K562 (cell line): ENCODE measurements around the gene FCGR2B. TPM values are rescaled to one million over a fixed set of nuclear protein-coding genes. Genes with fewer than 3 reads are reported as not detected.

Experiments
- ATF7 ChIP-seq: fragments of 450-650 bp; IDR thresholded peaks from 2 replicates; pipeline ENCODE4 v1.7.1; 2014; ENCODE audit warnings: mild to moderate bottlenecking, moderate library complexity
- ETS2 ChIP-seq: IDR thresholded peaks from 2 replicates; pipeline ENCODE4 v1.6.1; 2016; ENCODE audit warnings: borderline replicate concordance, missing genetic modification characterization, mild to moderate bottlenecking, moderate library complexity, missing compliant biosample characterization; ENCODE audit not compliant: poor library complexity, severe bottlenecking
- PTTG1 ChIP-seq: fragments of 450-650 bp; IDR thresholded peaks from 2 replicates; pipeline ENCODE4 v1.6.1; 2016; ENCODE audit warnings: low read depth, mild to moderate bottlenecking, missing genetic modification characterization, missing compliant biosample characterization
- SMAD4 ChIP-seq: fragments of 250-450 bp; sonication (Bioruptor Pico); conservative IDR thresholded peaks from 2 replicates; pipeline ENCODE4 v1.8.0; 2021; ENCODE audit warnings: inconsistent platforms, mild to moderate bottlenecking, moderate library complexity
- SMARCA4 ChIP-seq: fragments of 450-650 bp; IDR thresholded peaks from 2 replicates; pipeline ENCODE4 v1.6.1; 2016
- STAT6 ChIP-seq: sonication (generic); formaldehyde crosslinking; IDR thresholded peaks from 2 replicates; pipeline ENCODE4 v1.8.1; 2023; ENCODE audit warnings: mild to moderate bottlenecking, missing genetic modification reagents
- WHSC1 ChIP-seq: IDR thresholded peaks from one replicate; pipeline ENCODE4 v1.6.1; 2012; ENCODE audit warnings: low read length, control low read depth, inconsistent platforms
- ZNF224 ChIP-seq: sonication (generic); formaldehyde crosslinking; IDR thresholded peaks from 2 replicates; pipeline ENCODE4 v1.8.0; 2022; ENCODE audit warnings: mild to moderate bottlenecking, missing genetic modification reagents
- polyA plus RNA-seq, 8 experiments: library from polyadenylated mRNA; depleted of rRNA in 4 of 8; stranded (reverse) in 5 of 8; unstranded in 3 of 8; fragments of >200 nt; fragmentation: Nextera tagmentation in 2 of 8; fragmentation: Illumina TruSeq in 1 of 8; extraction: Ambion mirVana in 2 of 8; extraction: Trizol in 1 of 8; gene quantifications; 2 replicates each; pipeline versions ENCODE4 v1.2.1 to v1.2.3, GENCODE V29; 2011 to 2014; ENCODE audit warnings: inconsistent platforms in 1 of 8, missing spikeins in 1 of 8
- total RNA-seq, 7 experiments: library from RNA; depleted of rRNA in 6 of 7; stranded (reverse); fragments of >200 nt in 6 of 7; fragmentation: Illumina TruSeq in 2 of 7; extraction: Trizol in 2 of 7; gene quantifications; 2 replicates each; pipeline versions ENCODE4 v1.2.1 to v1.2.3, GENCODE V29; 2011 to 2021; ENCODE audit warnings: low replicate concordance in 1 of 7

The FCGR2B gene
- total and polyA plus RNA-seq, 9 of the 15 experiments (the other 6 are each of a cell fraction or from before 2014, with no cell fraction given) = 1.7 to 8.9 (median 3.9) TPM

- TF ChIP-seq STAT6 (CRISPR knock-in tag) (no peak), SMARCA4 (no peak), ATF7 (peak; percentile 62; the same call in 1 of the 2 replicates), SMAD4 (CRISPR knock-in tag) (peak; percentile 58), ETS2 (tag) (no peak), WHSC1 (no peak), ZNF224 (CRISPR knock-in tag) (no peak), PTTG1 (tag) (no peak)
Observed at GRCh38 chr1:161726473-161727255, 63.7 kb downstream of the FCGR2B start (continued).
